Activated CD4-positive, CD25-positive, alpha-beta regulatory T cell (primary cell): ENCODE measurements around the gene TSPAN5.

Experiments used
- DNase-seq, 4 experiments: peaks; one replicate each; lab custom pipeline; 2025; lab: John Stamatoyannopoulos, UW

Gene TSPAN5

DNA sequence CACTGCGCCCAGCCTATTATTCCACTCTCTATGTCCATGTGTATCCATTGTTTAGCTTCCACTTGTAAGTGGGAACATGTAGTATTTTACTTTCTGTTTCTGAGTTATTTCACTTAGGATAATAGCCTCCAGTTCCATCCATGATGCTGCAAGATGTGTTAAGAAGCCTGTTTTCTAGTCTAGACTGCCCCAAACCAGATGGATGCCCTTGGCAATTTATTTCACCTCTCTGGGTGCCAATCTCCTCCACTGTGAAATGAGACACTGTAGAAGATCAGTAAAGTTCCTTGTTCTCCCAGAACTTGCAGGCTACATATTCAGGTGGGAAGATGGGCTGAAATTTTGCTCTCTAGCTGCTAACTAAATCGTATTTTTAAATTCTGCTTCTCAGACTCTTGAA is 72.8 kb downstream of the TSPAN5 start:
- DNase-seq = no peak

DNA sequence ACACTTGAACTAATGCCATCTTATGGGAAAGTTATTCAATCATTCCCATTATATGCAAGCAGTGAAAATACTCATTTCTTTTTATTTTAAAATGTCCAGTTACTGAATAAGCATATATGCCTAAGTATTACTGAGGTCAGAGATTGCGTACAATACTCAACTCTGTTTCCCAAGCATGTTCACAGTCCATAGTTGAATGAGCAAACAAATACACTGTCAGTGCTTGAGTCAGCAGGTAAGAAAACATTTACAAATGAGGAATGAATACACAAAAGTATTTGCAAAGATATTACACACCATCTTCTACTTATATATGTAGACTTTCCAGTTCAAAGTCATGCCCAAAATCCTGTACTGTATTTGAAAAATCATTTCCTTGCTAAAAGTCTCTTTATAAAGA is 74.1 kb downstream of the TSPAN5 start:
- no peak for DNase-seq

DNA sequence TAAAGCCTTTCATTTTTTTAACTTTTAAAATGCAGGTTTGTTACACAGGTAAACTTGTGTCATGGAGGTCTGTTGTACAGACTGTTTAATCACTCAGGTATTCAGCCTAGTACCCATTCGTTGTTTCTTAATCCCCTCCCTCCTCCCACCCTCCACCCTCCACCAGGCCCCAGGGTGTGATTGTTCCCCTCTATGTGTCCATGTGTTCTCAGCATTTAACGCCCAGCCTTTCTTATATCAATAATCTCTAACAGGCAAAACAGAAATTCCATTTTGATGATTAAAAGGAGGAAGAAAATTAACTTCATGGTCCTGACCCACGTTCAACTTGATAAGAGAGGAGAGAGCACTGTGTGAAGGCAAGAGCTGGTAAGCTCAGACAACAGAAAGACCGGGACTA is 75.1 kb downstream of the TSPAN5 start:
- no peak for DNase-seq

DNA sequence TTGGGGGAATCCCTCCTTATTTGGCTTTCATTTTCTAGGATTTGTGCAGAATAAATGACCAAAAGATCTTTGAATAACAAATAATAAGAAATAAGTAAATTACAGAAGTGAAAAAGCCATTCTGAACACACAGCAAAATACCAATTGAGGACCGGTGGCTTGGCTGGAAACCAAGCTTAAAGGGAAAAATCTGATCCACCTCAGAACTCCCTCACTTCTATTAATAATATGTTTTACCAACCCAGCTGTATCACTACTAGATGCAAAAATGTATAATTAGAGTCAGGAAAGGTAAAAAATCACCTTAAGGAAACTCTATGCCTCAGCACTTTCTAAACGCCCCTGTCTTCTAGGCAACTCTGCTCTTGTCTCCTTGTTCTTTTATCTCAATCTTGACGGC is 77.3 kb downstream of the TSPAN5 start:
- no peak for DNase-seq

DNA sequence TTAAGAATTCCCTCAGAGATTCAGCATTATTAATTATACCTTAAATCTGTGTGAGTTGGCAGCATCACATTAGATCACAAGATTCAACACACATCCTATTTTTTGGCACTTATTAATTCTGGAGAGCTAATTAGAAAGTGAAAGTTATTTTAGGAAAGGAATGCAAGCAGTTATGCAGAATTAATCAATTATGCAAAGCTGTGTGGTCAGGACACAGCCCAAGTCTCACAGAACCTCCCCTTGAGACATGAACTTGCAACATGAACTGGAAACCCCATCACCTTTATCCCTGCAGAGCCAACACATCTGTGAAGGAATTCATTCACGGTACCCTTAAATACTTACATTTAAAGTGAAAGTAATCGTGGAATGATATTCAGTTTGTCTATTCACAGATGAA is 80.5 kb downstream of the TSPAN5 start:
- DNase-seq = no peak

DNA sequence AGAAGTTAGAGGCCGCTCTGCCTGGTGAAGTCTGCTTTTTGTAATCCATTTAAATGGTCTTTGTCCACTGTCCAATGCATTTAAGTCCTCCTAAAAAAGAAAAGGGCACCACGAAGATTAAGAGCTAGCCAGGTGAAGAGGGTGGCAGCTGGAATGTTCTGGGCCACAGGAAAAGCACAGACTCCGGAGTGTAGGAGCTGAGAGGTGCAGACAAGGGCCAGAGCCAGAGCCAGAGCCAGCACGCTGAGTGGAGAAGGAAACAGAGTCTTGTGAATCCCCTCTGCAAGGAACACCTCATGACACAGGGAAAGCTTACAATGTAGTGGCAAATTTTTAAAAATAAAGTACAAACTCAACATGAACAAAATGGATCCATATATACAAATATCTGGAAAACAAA is 83.6 kb downstream of the TSPAN5 start:
- no peak for DNase-seq

DNA sequence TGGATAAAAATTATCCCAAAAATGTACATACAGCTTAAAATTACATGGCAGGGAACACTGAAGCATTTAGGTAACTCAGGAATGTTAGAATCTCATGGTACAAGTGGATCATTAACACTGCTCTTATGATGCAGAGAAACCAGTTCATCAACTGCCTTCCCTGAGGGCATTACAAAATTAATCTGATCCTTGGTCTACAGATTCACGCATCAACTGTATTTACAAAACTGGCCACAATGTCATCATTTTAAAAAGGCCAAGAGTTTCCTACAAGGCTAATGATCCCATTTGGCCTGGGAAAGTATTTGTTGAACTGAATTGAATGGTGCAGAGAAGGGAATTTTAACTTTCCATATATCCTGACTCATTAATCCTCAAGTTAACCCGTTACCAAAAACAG is 84.6 kb downstream of the TSPAN5 start:
- no peak for DNase-seq

DNA sequence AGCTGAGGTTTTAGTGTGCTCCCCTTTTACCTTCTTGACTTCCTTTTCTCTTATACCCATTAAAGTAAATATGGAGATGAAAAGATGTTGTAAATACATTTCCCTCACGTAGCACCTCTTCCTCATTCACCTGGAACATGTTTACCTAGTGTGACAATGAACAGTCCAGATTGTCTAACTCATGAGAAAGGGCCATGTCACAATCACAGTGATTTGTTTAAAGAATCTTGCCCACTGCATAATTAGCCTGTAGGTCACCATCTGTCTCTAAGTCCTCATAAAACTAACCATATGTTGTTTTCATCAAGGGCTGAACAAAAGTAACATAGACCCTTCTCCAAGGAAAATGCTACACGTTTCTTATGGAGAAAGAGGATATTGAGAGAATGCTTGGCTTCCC is 85.7 kb downstream of the TSPAN5 start:
- DNase-seq = no peak

DNA sequence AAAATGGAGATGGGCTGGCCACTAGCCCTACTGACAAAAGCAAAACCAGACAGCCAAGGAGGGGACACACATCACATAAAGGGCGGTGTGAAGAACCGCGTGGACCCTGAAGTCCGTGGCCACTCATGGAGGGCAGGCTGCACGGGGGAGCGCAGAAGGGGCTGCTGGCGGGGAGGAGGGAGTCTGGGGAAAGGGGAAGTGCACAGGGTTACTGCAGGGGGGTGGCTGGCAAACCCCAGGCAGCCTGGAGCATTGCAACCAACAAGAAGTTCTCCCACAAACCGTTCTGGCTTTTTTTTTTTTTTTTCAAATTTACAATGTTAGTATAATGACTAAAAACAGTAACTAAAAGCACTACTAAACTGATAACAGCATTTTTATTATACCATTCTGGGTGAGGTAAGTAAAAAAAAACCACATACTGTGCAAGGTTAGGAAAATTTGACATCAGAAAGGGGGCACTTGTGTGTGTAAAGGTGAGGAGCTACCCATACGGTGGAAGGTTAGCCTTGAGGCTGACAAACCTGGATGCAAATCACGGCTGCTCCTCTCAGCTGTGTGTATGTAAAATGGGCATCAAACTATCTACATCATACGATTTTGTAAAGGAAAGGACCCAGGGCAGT is 87.1 kb downstream of the TSPAN5 start:
- no peak for DNase-seq

DNA sequence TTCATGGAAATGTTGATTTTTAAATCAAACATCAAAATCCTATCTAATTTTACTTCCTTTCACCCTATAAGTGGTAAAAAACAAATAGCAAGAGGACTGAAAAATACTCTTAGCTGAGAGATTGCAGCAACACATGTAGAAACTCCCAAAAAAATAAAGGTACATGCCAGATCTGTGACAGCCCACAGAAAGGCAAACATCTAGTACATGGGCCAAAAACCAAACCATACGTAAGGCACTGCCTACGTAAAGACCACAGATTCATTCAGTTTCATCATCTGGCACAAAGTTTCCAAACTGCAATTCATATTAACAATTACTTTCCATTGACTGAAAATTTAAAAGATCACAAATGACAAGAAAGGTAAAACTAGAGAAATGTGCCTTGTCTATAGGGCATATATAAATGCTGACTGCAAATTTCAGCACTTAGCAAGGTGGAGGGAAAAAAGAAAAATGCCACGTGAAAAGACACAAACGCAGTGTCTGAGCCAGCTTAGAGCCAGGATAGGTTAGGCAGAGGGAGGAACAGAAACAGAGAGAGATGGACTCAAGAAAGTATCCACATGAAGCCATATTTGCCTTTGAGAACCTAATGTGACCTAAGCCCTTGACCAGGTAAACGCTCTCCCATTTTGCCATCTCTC is 88.1 kb downstream of the TSPAN5 start:
- DNase-seq = no peak

DNA sequence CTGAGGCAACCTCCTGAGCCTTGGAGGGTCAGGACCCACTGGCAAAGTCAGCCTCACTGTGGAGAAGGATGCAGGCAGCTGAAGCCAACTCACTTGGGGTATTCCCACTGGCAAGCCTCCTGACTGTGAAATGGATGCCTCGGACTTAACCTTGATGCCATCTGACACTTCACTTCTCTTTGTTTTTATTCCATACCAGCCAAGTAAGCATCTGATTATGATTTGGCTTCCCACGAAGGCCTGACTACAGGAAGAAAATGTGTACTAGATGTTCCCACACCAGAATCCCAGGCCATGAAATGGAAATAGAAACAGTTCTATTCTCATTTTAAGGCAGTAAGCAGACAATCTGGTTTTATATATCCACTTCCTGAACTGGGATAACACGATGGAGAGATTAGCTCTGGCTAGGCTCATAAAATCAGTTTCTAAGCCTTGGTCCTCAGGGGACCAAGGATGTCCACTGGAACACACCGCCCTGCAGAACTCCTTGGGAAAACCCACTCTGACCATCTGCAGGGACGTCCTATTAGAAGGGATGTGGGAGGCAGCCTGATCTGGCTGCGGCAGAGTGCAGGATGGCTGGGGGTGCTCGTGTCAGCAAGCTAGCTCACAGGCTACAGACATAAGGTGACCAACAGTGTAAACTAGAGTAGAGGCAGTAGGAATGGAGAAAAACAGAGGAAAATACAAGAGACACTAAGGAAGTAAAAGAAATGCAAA is 89.3 kb downstream of the TSPAN5 start:
- no peak for DNase-seq

DNA sequence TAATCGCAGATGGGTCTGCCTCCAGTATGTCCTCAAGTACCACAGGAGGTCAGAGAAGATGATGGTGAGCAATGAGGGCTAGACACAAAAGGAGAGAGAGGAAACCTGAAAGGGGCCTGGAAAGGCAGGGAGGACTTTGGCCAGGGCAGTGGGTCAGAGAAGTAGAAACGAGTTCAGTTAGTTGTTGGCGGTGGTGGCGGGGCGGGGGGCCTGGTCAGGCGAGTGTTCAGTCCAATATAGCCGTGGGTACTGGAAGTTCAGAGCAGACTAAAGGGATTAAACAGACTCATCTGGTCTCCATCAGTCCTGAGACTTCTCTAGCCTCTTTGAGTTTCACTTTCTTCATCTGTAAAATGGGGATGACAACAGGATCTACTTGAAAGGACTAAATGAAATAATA is 90.8 kb downstream of the TSPAN5 start:
- no peak for DNase-seq

DNA sequence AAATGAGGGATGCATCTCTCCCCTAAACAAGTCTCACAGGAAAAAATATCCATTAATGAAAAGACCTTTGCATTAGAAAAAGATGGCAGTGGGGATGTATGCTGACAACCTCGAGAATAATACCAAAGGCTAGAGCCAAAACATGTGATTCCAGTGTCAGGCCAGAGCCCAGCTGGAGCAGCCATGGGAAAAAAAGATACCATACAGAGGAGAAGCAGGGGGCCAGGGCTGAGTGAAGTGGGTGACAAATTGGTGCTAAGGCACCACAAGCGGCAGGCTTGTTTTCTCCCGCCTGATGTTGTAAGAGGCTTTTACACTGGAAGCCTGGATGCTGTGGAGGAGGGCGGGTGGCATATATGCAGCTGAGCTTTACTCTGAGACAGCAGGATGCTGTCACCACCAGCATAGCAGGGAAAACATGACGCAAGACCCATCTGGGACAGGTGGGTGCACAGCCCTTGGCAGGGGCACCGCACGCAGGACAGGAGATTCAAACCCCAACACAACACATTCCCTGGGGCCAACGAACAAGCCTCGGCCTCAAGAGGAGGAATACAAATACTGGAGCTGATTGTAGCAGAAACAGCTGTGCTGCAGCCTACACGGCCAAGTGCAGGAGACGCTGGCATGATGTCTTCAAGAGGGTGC is 91.9 kb downstream of the TSPAN5 start:
- DNase-seq = no peak

DNA sequence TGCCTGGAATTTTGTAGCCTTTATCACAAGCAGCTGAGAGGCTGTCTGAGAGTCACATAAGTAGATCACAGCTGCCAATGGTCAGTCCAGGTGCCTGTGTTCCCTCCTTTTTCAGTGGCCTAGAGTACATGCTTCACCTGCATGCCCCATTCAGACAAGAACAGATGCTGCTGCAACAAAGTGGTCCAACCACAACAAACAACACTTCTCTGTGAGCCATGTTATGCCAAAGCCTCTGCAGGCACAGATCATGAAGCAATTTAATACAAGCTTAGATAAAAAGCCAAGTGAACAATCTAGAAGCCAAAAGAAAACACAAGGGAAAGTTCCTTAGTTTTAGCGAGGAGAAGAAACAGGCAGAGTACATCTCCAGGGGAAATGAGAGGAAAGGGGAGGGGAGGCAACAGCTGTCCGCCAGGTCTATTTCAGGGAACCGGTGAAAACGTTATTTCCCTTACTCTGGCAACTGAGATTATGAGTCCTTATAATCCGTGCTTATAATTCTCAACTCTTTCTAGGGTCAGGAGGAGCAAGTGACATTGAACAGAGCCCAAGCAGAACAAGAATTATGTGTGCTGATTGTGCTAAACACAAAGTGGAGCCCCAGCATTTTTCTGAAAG is 92.6 kb downstream of the TSPAN5 start:
- no peak for DNase-seq

DNA sequence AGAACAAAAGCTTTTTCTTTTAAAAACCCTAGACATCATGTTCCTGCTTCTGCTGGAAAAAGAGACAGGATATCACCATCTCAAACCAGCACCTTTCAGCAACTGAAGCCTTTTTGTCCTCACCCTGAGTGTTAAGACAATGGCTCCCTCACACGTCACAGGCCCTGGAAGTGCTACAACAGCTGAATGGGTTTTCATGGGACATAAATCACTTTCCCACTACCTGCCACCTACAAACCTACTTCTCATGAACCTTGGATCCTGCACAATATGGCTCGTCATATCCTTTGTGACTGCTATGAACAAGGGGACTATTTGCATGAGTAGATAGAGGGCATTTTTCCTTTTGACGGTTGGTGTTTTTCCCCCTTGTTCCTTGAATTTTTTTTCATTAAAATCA is 93.6 kb downstream of the TSPAN5 start:
- no peak for DNase-seq

DNA sequence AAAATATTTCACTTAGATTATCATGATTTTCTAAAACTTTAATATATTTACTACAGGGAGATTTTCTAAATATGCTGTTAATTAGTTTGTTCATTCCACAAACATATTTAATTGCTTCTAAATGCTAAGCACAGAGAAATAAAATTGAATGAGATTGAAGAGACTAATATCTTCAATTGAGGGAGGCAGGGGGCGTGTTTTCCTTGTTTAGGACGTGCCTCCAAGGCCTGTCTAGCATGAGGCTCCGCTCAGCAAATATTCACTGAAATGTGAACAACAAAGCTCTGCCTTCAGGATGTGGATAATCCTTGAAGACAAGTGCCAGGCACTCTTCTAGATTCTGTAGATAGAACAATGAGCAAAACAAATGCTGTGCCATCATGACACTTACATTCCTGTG is 98.1 kb downstream of the TSPAN5 start:
- DNase-seq = no peak

DNA sequence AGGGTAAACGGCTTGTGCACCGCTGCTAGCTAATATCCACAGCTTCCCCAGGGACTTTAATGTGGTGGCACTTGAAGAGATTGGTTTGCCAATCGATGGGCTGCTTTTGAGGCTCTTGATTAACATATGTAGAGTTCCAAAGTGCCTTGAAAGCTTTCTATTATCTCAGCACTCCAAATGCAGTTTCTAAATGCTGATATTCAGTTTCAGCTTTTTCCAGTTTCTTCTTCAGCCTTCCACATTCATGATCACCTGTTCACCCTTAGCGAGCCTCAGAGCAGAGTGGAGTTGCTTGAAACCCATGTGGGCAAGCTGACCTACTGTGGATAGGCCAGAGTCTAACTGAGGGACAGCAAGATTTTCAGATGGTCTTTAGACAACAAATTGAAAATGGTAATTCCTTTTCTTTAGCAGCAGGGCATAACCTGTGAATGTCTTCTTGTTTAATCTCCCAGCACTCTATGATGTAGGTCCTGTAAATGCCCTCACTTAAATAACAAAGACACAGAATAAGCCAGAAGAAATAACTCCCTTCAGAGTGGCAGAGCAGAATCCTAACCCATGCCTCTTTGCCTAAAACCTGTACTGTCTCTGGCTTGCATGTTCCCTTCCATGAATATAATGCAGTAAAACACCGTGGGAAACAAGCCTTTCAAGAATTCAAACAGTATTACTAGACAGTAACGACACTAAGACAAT is 99.8 kb downstream of the TSPAN5 start:
- no peak for DNase-seq

DNA sequence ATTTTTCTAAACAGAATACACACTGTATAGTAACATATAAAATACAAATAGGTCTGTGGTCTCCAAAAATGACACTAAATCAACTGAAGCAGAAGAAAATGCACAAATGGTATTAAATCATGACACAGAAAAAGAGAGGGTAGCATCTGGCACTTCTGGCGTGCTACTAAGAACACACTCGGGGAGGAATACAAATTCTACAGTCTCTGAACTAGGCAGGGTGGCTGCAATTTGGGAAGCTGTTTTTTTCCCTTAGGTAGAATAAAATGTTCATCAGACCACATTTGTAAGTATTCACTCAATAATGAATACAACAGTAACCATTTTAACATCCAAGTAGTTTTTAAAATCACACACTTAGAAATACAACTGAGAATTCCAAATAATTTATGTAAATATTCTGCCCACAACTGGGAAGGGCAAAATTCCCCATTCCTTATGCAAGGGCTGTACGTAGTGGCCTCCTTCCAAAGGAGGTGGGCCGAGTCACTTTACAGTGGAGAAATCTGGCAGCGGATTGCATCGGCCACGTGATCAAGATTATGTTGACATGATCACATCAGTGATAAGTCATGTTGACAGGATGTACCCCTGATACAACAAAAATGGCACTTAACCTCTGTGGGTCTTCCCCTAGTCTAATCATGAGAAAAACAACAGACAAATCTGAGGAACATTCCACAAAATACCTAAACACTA is 101.1 kb downstream of the TSPAN5 start:
- DNase-seq = no peak

DNA sequence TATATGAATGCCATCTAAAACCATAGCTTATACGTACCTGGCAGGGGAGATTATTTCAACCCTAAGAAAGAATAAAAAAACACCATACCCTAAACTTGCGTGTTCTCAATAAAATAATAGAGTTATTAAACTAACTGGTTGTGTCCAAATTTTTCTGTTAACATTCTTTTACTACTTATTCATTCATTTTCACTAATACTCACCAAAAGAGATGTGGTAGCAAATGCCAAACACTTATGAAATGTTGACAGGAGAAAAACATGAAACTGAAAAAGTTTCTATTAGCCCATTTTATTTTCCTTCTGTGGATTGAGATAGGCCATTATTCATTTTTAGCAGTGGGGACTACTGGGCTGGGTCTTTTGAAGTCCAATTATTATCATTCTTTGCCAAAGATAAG is 102.0 kb downstream of the TSPAN5 start:
- no peak for DNase-seq

DNA sequence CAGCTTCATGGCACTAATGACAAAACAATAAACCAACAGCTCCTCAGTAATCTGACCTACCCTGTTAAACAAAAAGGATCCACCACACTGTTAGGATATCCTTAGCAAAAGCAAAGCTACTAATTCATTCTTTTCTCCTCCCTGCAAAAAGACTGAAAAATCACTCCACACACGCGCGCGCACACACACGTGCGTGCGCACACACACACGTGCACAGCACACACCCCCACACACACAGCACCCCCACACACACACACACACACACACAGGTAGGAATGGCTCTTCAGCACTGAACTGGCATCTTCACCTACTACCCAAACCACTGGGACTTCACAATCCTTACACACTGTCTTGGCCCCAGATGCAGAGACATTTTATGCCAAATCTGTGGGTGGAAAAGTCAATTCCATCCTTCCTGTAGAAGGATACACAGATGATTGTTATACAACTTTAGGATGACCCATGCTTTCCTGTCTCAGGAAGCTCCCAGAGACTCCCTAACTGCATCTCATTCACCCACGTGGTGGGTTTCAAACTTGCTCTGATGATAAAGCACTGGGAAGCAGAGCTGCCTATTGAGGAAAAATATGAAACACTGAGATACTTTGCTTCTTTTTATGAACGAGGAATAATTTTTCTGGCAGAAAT is 102.5 kb downstream of the TSPAN5 start:
- DNase-seq = no peak
